GM19035 (cell line): Measurements from ENCODE around the gene SMC1B.

Experiments used
- ATAC-seq: cut with Tn5 transposase; IDR thresholded peaks from one replicate; pipeline ENCODE4 v1.9.1; 2021; ENCODE audit not compliant: unreplicated experiment

Gene SMC1B

GRCh38 chr22:45322873-45323525, 90.4 kb downstream of the SMC1B start:
- ATAC-seq: no peak

GRCh38 chr22:45321827-45322226, 91.6 kb downstream of the SMC1B start:
- ATAC-seq: no peak

- no peak for ATAC-seq
These were observed 92.9 kb downstream of the SMC1B start for GRCh38 chr22:45320357-45320976.

- no peak for ATAC-seq
These were observed 94.1 kb downstream of the SMC1B start for GRCh38 chr22:45319324-45319685.

- peak; percentile 51 for ATAC-seq
These were observed 94.7 kb downstream of the SMC1B start for GRCh38 chr22:45318558-45319323.

GRCh38 chr22:45318168-45318557, 95.2 kb downstream of the SMC1B start:
- ATAC-seq: peak; percentile 66

GRCh38 chr22:45317551-45318167, 95.7 kb downstream of the SMC1B start:
- ATAC-seq: no peak

- no peak for ATAC-seq
These were observed 96.4 kb downstream of the SMC1B start for GRCh38 chr22:45316796-45317526.

GRCh38 chr22:45314786-45315185, 98.6 kb downstream of the SMC1B start:
- no peak for ATAC-seq

GRCh38 chr22:45314054-45314721, 99.2 kb downstream of the SMC1B start:
- ATAC-seq: no peak

GRCh38 chr22:45312856-45313255, 100.5 kb downstream of the SMC1B start:
- ATAC-seq: no peak

GRCh38 chr22:45312415-45312814, 101.0 kb downstream of the SMC1B start:
- no peak for ATAC-seq

- no peak for ATAC-seq
These were observed 102.3 kb downstream of the SMC1B start for GRCh38 chr22:45310977-45311531.

GRCh38 chr22:45310331-45310976, 102.9 kb downstream of the SMC1B start:
- no peak for ATAC-seq

- peak; percentile 83 for ATAC-seq
These were observed 103.8 kb downstream of the SMC1B start, which contains the start of gene FAM118A for GRCh38 chr22:45309422-45310227. FAM118A (plus strand) TSS chr22:45309934; CDS start chr22:45322380, 12,446 bp downstream.

- ATAC-seq: no peak
These were observed 104.4 kb downstream of the SMC1B start for GRCh38 chr22:45308957-45309421.

GRCh38 chr22:45308391-45308956, 104.9 kb downstream of the SMC1B start:
- no peak for ATAC-seq

- ATAC-seq: no peak
These were observed 107.3 kb downstream of the SMC1B start for GRCh38 chr22:45306139-45306538.
